Gastroesophageal sphincter (tissue), 3 donors: ENCODE measurements around the gene TBATA.

Experiments
- CTCF ChIP-seq, 4 experiments: fragments of 200-600 bp in 2 of 4; fragments of 450-650 bp in 2 of 4; sonication (generic) in 1 of 4; IDR thresholded peaks; one replicate each; pipeline ENCODE4 v1.5.1; 2017 to 2019; ENCODE audit warnings: antibody characterized with exemption in 4 of 4, mild to moderate bottlenecking in 2 of 4, moderate library complexity in 2 of 4
- EP300 ChIP-seq: sonication (generic); formaldehyde crosslinking; IDR thresholded peaks from one replicate; pipeline ENCODE4 v1.6.1; 2017; ENCODE audit warnings: antibody characterized with exemption, mild to moderate bottlenecking
- POLR2A ChIP-seq, 2 donors: fragments of 450-650 bp; IDR thresholded peaks; one replicate each; pipeline ENCODE4 v1.6.1; 2017; ENCODE audit warnings: antibody characterized with exemption in 2 of 2, mild to moderate bottlenecking in 2 of 2, moderate library complexity in 1 of 2
- POLR2AphosphoS5 ChIP-seq: sonication (generic); formaldehyde crosslinking; IDR thresholded peaks from one replicate; pipeline ENCODE4 v1.6.1; 2017; ENCODE audit warnings: antibody characterized with exemption

GRCh38 chr10:70760271-70760787, 24.8 kb downstream of the TBATA start:
- TF ChIP-seq POLR2A (IDR thresholded peaks at IDR 0.05) (no peak), CTCF (IDR thresholded peaks at IDR 0.05) (no peak), POLR2AphosphoS5 (no peak), EP300 (no peak)
